HG03025 (cell line): ENCODE data around the gene EIF5B.

ENCODE experiments used
- ATAC-seq: cut with Tn5 transposase; IDR thresholded peaks from one replicate; pipeline ENCODE4 v1.9.1; 2021; ENCODE audit warnings: mild to moderate bottlenecking, moderate library complexity; ENCODE audit not compliant: unreplicated experiment, low FRiP score

Gene EIF5B

DNA sequence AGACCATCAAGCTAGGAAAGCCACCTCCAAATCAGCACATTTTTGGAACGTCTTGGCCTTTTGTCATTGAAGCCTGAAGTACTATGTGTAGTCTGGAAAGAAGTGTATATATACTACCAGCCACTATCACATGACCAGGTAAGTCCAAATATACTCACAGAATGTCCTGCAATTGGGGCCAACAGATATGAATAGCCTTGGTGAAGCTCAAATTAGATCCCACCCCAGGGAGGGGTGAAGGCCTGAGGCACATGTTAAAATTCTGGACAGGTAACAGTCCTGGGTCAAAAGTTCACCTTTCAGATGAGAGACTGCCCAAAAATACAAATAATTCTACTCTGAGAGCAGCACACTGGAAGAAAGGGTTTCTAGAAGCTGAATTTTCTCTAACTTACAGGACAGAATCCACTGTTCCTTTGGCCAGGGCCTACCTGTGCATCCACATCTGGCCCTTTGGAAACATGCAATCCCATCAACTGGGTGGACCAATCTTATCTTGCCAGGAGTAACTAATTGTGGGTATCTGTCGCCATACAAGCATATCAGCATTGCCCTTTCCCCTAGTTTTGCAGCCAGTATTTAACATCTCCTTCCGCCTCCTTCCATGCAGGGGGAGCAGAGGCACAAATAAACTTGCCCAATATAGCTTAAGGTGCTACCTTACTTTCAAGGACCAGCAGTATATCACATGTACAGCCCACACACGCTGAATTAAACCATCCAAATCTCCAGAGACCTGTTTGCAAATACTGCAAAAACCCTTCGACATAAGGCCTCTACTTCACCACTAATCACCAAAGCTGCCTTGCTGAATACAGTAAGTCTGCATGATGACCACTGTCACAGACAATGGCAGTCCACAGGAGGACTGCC lies 67.8 kb downstream of the EIF5B start:
- ATAC-seq, result no peak

DNA sequence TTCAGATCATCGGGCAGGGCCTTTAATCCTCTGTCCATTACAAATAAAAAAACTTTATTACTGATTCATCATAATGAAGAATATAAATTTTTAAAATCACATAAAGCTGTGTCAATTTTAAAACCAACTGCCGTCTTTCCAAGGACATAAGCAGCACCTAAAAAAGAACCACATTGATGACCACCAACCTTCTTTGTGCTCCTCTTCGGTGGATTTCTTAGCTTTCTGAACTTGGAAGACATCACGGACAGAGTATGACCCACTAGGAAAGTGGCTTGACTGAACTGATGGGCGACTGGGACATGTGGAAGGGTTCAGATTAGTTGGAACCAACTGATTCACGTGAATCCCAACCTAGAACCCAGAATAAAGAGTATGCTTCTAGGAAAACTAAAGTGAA lies 68.9 kb downstream of the EIF5B start:
- no peak for ATAC-seq

DNA sequence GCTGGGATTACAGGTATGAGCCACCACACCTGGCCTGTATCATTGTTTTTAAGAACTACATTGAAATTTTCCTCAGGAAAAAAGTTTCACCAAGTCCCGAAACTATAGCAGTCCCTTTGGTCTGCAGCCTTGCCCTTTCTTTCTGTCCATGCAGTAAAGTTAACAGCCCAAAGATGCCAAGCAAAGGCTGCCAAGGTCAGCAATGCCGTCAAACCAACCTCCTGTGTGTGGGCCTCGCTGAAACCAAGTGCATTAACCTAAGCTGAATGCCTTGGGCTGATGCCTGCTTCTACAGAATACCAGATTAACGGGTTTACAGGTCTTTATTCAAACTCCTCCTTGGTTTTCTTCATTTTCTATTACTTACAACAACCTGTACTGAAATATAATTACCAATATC lies 73.1 kb downstream of the EIF5B start:
- ATAC-seq, result no peak

DNA sequence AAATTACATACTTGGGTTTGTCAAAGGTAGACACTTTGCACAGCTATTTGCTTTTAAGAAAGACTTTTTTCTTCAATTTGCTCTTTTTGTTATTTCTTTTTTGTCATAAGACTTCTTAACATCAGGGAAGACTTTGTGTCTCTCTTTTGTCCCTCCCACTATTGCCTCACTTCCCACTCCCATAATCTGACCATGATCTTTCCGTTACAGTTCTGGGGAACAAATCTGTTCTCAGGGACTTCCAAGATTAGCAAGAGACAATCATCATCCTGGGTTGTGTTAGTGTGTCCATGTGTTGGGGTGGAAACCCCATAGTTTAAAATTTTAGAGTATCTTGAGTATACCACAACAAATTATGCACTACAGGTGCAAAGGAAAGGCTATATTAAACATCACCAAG lies 77.4 kb downstream of the EIF5B start:
- no peak for ATAC-seq

DNA sequence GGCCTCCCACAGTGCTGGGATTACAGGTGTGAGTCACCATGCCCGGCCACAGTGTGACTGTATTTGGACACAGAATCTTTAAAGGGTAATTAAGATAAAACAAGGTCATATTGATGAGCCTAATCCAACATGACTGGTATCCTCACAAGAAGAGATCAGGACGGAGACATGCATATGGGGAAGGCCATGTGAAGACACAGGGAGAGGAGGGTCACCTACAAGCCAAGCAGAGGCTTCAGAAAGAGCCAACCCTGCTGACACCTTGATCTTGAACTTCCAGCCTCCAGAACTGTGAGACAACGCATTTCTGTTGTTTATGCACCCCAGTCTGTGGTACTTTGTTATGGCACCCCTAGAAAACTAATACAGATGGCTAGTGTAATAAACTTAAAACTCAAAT lies 80.2 kb downstream of the EIF5B start:
- no peak for ATAC-seq

DNA sequence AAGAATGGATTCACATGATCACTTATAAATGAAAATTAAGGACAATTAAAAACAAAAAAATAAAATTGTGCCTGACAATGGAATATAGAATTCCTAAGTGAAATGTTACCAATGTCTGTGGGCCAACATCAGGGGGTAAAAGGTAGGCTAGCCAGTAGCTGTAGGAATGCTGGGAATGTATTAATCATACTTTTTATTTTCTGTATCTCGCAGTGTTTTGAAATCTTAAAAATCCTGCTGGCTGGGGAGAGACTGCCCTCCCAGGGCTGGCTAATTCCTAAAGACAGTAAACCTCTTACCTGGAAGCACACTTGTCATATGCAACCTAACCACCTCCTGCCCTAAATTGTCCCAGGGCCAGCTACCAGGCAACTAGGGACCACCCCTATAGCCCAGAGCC lies 82.8 kb downstream of the EIF5B start:
- ATAC-seq, result no peak

DNA sequence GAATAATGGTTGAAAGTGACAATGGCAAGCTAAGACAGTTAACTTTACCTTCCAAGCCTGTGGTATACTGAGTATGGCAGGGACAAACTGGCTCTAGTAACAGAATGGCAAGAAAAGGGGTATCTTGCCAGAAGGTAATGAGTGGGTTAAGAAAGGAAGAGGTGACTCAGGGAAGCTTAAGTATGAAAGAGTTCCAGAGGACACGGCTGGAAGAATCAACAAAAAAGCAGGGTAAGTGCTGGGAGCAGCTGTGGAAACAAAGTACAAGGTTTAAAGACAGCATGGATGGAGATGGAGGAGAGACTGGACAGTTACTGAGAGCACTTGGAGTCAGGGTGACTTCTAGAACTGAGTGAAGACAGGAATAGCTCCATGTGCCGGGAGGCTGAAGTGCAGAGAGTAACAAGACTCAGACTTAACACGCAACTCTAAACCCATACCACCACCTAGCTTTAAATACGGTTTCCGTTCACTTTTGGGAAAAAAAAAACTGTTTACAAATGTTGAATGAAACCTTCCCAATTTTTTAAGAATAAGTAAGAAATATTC lies 83.6 kb downstream of the EIF5B start:
- no peak for ATAC-seq

DNA sequence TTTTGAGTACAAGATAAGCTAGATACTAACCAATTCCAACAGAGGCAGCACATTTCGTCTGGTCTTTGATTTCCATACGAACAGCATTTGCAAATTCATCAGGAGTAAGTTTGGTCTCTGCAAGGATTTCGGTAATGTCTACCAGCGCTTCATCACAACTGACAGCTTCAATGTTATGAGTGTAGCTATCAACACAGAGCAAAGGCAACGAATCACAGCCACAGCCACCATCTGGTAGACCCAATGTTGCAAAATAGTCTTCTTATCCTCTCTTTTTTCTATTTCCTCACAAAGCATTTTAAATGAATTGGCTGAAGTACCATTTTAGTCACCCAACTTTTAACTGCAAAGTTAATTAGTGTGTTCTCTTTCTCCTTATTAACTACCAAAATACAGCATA lies 84.3 kb downstream of the EIF5B start:
- ATAC-seq, result no peak

DNA sequence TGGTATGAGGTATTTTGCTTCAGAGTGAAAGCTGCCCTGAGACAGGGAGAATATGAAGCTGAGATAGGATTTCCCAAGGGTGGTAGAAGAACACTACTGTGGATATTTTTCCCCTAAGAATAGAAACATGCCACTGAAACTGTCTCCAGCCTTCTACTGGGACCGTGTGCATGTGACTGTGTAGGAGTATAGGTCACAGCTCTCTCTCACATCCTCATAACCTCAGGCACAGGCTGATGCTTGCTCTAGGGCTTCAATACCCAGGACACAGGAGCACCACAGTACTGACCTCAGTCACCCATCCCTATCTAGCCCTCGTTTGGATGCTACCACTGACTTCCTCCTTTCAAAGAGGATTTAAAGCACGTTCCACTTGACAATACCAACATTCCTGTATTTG lies 85.4 kb downstream of the EIF5B start:
- no peak for ATAC-seq

DNA sequence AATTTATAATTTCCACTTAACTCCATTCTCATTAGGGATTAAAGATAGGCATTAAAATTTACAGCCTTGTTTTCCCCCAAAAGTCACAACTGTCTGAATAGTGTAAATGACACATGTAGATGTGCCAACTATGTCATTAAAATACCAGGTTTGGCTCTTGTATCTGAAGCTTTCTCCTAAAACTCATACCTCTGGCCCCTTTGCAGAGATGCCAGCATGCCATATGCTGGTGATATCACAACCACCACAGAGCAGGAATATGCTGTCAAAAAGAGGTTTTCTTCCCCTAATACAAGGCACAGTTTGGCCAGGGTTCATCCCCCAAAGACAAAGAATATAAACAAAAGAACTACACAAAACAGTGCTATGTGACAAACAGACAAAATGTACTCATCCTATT lies 87.2 kb downstream of the EIF5B start:
- no peak for ATAC-seq

DNA sequence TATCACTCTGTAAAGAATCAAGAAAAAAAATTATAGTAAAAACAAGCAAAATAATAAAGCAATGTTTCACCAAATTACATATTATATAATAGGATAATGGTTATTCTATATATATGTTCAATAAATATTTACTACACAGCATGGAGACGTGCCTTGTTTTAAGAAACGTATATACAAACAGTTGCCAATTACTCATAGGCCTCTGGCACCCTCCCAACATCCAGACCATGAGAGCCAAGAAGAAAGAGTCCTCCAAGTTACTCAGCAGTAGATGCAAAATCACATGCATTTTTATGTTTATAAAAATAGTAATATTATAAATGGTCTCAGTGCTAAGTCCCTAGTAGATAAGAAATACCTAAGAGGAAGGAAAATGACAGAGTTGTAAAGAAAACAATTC lies 87.8 kb downstream of the EIF5B start:
- no peak for ATAC-seq

DNA sequence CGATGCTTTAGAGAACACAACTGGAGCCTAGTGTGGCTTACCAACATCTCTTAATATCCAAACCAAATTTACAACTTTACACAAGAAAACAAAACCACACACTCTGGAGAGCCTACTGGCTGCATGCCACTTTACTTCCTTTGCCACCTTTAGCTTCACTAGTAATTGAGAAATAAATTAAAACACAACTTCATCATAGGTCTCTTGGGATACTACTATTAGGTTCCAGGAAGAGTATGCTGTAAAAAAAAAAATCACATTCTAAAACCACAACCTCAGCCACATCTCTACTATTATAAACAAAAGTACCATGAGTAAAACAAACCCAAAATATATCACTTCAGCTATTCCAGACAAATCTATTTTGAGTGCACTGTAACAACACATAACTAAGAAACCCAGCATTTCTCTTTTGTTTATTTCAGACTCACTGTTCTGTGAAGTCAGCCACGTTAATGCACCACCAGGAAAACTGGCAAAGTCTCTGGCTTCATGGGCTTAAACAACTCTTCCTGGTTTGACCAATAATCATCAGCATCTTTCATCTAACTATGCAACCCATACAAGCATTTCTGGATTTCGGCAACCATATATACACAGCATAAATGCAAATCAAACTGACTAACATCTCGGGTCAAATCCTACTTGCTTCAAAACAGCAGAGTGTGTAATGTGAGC lies 93.6 kb downstream of the EIF5B start:
- no peak for ATAC-seq

DNA sequence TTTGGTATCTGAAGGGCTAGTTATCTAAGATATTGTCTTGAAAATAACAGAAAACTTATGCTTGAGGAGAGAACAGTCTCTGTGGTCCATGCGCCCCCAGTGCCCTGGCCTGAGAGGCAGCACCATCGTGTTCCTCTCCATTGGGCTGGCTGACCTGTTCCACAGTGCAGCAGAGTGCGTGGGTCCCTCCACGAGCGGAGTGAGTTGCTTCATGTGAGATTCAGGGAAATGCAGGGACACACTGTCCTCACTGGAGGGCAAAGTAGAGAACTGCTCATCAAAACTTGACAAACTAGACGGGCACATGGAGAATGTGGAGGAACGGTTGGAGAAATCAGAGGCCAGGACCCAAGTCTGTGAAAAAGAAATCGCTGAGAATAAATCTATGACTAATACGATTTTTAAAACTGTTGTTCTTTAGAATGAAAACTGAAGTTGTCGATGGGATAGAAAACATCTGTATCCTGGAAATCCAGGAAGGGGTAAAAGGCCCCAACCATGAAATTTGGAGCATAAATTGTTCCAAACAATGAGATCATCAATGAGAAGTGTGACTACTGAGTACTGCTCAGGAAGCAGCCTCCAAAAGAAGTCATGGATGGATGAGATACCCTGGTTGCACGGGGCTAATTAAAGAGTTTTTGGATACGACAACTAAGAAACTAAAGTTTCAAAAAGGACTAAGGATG lies 94.5 kb downstream of the EIF5B start:
- ATAC-seq, result no peak

DNA sequence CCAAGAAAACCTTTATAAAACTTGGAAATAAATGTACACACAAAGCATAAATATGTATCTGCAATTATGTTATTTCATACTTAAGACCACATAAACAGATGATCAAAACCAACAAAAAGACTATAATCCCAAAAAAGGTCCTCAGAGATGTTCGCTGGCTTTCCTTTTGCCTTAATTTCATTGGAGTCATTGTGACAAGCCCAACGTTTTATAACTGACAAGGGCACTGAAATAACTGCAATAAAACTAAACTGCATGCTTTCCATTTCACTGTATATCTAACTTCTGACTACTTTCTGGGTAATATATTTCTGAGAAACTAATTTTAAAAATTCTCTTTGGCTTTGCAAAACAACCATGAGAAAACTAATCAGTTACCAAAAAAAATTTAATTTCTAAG lies 96.2 kb downstream of the EIF5B start:
- ATAC-seq, result no peak

DNA sequence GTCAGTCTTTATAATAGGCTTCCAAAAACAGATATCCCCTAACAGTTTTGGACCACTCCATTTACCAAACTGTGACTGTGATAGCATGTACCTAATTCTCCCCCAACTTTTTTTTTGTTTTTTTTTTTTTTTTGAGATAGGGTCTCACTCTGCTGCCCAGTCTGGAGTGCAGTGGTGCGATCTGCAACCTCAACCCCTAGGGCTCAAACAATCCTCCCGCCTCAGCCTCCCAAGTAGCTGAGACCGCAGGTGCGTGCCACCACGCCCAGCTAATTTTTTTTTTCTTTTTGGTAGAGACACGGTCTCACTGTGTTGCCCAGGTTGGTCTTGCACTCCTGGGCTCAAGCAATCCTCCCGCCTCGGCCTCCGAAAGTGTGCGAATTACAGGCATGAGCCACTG lies 99.7 kb downstream of the EIF5B start:
- no peak for ATAC-seq

DNA sequence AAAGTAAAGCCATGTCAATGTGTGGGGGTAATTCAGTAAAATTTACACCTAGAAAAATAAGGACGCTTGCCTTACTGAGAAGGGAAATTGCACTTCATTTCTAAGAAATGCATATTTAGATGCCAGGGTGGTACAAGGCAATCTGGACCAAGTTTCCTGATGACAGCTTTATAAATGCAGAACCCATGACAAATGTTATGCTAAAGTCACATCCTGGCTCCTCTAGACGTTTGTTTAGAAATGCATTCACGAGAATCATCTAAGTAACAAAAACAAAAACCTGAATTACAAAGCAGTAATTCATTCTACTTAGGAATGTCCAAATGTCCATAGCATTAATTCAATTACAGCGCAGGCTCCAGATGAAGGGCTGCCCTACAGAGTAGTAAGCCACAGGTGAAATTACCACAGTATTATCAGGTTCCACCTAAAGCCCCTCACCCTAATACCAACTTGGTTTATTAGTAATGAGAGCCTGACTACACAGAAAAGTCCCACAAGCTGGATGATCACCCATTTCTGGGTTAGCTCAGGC lies 102.8 kb downstream of the EIF5B start:
- ATAC-seq, result no peak

DNA sequence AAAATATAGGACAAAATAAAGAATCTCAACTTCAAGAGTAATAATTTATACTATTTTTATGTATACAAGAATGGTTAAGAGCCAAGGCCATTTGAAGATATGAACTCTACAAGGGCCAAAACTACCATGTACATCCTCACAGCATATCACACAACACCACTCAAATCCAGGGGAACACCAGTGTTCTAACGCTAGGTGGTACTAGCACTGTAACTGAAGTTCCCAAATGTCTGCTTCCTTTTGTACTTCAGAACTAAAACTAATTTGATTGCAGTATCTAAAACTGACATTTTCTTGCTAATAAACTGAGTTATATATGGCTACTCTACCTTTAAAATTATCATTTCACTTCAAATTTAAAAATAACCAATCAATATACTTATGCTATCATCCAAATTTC lies 105.6 kb downstream of the EIF5B start:
- no peak for ATAC-seq

DNA sequence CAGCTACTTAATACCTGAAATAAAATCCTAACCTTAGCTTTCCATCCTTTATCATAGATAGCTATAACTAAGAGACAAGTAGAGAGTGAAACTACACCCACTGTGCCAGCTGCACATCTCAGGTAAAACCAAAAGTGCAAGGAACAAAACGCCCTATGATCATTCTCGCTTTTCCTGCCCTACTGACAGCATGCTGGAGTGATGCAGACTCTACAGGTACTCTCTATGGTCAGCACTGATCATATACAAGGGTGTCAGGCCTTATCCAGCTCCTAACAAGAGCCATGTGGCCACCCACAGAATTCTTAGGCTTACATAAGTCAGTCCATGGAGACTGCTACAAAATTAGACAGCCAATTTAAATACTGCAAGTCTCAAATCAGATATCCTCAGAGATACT lies 107.0 kb downstream of the EIF5B start:
- no peak for ATAC-seq

DNA sequence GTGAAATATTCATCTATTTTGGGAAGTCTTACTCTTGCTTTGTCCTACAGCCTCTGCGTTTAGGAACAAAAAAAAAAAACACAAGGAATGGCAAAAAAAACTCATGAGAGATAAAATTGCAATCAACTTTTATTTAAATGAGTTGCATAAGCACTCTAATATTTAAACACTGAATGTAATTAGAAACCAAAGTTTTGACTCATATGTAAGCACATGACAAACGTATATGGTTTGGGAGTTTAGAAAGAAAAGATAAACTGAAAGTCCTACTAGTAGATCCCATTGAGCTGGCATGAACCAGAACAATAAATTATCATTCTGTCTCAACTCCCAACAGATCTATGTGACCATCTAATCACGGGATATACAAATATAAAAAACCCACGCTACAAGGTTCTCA lies 107.9 kb downstream of the EIF5B start:
- ATAC-seq, result no peak

DNA sequence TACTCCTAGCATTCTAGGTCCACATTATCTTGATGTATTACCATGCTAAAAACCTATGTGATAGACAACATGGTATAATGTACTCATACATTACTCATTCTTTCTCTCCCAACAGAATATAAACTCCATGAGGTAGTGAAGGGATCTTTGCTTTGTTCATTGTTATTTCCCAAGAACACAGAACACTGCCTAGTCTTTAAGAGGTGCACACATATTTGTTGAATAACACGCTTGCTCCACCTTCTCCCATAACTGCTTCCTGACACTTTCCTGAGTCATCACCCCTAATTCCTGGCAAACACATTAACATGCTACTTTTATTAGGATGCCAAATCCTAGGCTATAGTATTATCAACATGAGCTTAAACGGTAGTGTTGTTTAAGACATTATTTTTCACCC lies 111.4 kb downstream of the EIF5B start:
- no peak for ATAC-seq

DNA sequence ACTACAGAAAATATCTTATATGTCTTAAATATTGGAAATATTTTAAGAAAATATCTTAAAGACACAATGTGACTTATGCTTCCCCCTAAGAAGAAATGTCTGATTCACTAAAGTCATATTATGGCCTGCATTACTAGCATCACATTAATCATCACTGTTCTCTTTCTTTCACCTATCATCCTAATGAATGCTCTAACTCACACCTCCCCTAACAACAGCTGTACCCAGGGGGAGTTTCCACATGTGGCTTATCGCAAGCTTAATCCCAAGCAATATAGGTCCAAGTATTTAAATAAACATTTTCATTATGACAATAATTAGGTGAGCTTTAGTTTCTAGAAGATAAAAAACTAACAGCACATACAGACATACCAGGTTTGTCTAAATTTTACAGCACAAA lies 113.0 kb downstream of the EIF5B start:
- ATAC-seq, result no peak
